ENCODE results near the gene ARMH2.

GRCh38 chr6:24797596-24798216 is 1.0 kb downstream of the ARMH2 start:
- TF ChIP-seq POLR2AphosphoS5 (IDR thresholded peaks at IDR 0.05), result no peak
- no peak for TF ChIP-seq CTCF (IDR thresholded peaks at IDR 0.05)
- TF ChIP-seq EP300 (IDR thresholded peaks at IDR 0.05), result no peak
